ENCODE measurements around the gene XRCC6. TPM values are rescaled to one million over a fixed set of nuclear protein-coding genes. Genes with fewer than 3 reads are reported as not detected.
"Not testable (repeated sequence)": the region's sequence is repeated elsewhere in the genome, so short reads cannot be mapped to it uniquely, and the experiment has no call there.

Gene XRCC6
- total and polyA plus RNA-seq, 2 of the 13 experiments (the other 11 are each of a cell fraction or from before 2014, with no cell fraction given): 124 to 625 TPM

DNA sequence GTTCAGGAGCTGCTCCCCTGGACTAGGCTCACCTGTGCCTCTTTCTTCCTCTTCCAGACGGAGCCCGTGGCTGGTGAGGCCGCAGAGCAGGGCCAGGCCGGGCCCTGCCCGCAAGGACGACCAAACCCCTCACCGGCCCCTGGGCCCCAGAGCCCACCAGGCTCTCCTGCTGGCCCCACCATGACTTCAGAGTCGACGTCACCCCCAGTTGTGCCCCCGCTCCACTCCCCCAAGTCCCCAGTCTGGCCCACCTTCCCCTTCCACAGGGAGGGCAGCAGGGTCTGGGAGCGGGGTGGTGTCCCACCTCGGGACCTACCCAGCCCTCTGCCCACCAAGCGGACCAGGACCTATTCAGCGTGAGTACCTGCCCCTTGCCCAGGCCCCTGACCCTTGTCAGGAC lies 49.3 kb upstream of the XRCC6 start:
- Histone ChIP-seq H2AFZ (ENCODE audit: low read length) (no peak overlapping the region), H3K27me3 (ENCODE audit: control insufficient read depth in 1 of 2, insufficient read depth in 2 of 2, low read length in 2 of 2) (no peaks in the 10 kb centered on the region; a peak in 1 of 5 replicates), H3K4me2 (ENCODE audit: low read depth, low read length) (no peak overlapping the region), H3K79me2 (ENCODE audit: insufficient read depth, low read length) (no peaks in the 10 kb centered on the region), H3K9ac (ENCODE audit: insufficient read depth, low read depth, low read length) (no peak overlapping the region), H3K36me3 (replicated peaks in 1 of 2; ENCODE audit: control insufficient read depth in 1 of 2, insufficient read depth in 2 of 2, low read length in 2 of 2) (peaks cover 0 to 3% of the 10 kb centered on the region in 2 experiments; a peak in 2 of 5 replicates), H3K4me3 (replicated peaks in 1 of 3; ENCODE audit: insufficient read depth in 1 of 3, low read depth in 2 of 3, low read length in 3 of 3) (no peak overlapping the region), H4K20me1 (ENCODE audit: insufficient read depth, low read length) (no peaks in the 10 kb centered on the region), H3K4me1 (ENCODE audit: insufficient read depth, low read length) (no peaks in the 10 kb centered on the region), H3K27ac (ENCODE audit: extremely low read length, insufficient read depth, low read length) (no peak overlapping the region), H3K9me3 (ENCODE audit: low read length) (no peaks in the 10 kb centered on the region)
- ChIA-PET POLR2A (no interaction called here), CTCF (ENCODE audit: low intra/inter-chr PET ratio, low total read pairs) (no interaction called here)
- WGBS (ENCODE audit: low lambda C conversion rate): 87% methylated on average over 5 of the region's 14 CpGs
- FAIRE-seq (no peak), ATAC-seq (no peak), DNase-seq (ENCODE audit: low spot score) (no peak)
- in situ Hi-C loops (cut with HindIII; ENCODE audit: extremely low pct_ligation_motif_present, low pct_unique_long_range_greater_than_20kb) (no loop called here), intact Hi-C loops (cut with micrococcal nuclease; ENCODE audit: unreplicated experiment) (no loop called here)
- BruUV-seq (replicated peaks): no TSS peak
- TF ChIP-seq NFIB (CRISPR knock-in tag; IDR thresholded peaks at IDR 0.05; ENCODE audit: borderline replicate concordance) (no peak), ZNF44 (CRISPR knock-in tag; IDR thresholded peaks at IDR 0.05) (no peak), KAT7 (CRISPR knock-in tag; IDR thresholded peaks at IDR 0.05; ENCODE audit: borderline replicate concordance) (no peak), U2AF2 (IDR thresholded peaks at IDR 0.05; ENCODE audit: low read depth, low read length) (no peak), NR2F6 (IDR thresholded peaks at IDR 0.05) (no peak), NR2F6 (CRISPR knock-in tag; IDR thresholded peaks at IDR 0.05) (no peak), ZSCAN9 (CRISPR knock-in tag; IDR thresholded peaks at IDR 0.05; ENCODE audit: borderline replicate concordance) (no peak), KAT8 (CRISPR knock-in tag; IDR thresholded peaks at IDR 0.05) (no peak), ZNF337 (CRISPR knock-in tag; IDR thresholded peaks at IDR 0.05; ENCODE audit: borderline replicate concordance, low read depth) (no peak), SAFB2 (CRISPR knock-in tag; IDR thresholded peaks at IDR 0.05; ENCODE audit: borderline replicate concordance, low read depth) (no peak), ZNF639 (CRISPR knock-in tag; conservative IDR thresholded peaks at IDR 0.05) (no peak)

- FAIRE-seq; H3K36me3 ChIP-seq (replicated peaks in 1 of 2; ENCODE audit: control insufficient read depth in 1 of 2, insufficient read depth in 2 of 2, low read length in 2 of 2); DNase-seq (ENCODE audit: low spot score); H3K4me1 ChIP-seq (ENCODE audit: insufficient read depth, low read length); H2AFZ ChIP-seq (ENCODE audit: low read length); POLR2A ChIA-PET; BruUV-seq (replicated peaks); H3K4me2 ChIP-seq (ENCODE audit: low read depth, low read length); in situ Hi-C loops (cut with HindIII; ENCODE audit: extremely low pct_ligation_motif_present, low pct_unique_long_range_greater_than_20kb); H3K79me2 ChIP-seq (ENCODE audit: insufficient read depth, low read length); CTCF ChIA-PET (ENCODE audit: low intra/inter-chr PET ratio, low total read pairs); H3K4me3 ChIP-seq (replicated peaks in 1 of 3; ENCODE audit: insufficient read depth in 1 of 3, low read depth in 2 of 3, low read length in 3 of 3); intact Hi-C loops (cut with micrococcal nuclease; ENCODE audit: unreplicated experiment); H3K27me3 ChIP-seq (ENCODE audit: control insufficient read depth in 1 of 2, insufficient read depth in 2 of 2, low read length in 2 of 2); ATAC-seq; H3K9ac ChIP-seq (ENCODE audit: insufficient read depth, low read depth, low read length); H4K20me1 ChIP-seq (ENCODE audit: insufficient read depth, low read length); H3K9me3 ChIP-seq (ENCODE audit: low read length); H3K27ac ChIP-seq (ENCODE audit: extremely low read length, insufficient read depth, low read length): not testable (repeated sequence)
- 98% methylated on average over 3 of the region's 3 CpGs for WGBS (ENCODE audit: low lambda C conversion rate)
Measured at GRCh38 chr22:41572305-41572704, 48.8 kb upstream of the XRCC6 start.
